ENCODE data around the gene C2CD2.

- TF ChIP-seq POLR2AphosphoS5 (IDR thresholded peaks at IDR 0.05; ENCODE audit: low read depth, low read length), result no peak
- TF ChIP-seq POLR2A (IDR thresholded peaks at IDR 0.05; ENCODE audit: low read depth, low read length), result no peak
Observed at GRCh38 chr21:41929248-41929647, 24.6 kb downstream of the C2CD2 start.

Data from GM12892 (cell line).